Uterus (tissue), 4 donors: ENCODE data around the gene WNT9A. TPM values are rescaled to one million over a fixed set of nuclear protein-coding genes. Genes with fewer than 3 reads are reported as not detected.

Experiments
- DNase-seq, 2 donors: peaks; one replicate each; pipeline ENCODE4 v3.0.0-alpha.2; 2019 to 2020
- H3K27ac ChIP-seq, 2 donors: fragments of 200-600 bp; sonication (generic); 1 replicate in 1 of 2; 2 replicates in 1 of 2; pipeline ENCODE4 v1.5.1; 2016 to 2018
- H3K27me3 ChIP-seq, 2 donors: fragments of 200-600 bp; sonication (generic); one replicate each; pipeline ENCODE4 v1.5.1; 2018 to 2019; ENCODE audit warnings: control low read depth in 1 of 2
- H3K36me3 ChIP-seq, 2 donors: fragments of 200-600 bp; sonication (generic); one replicate each; pipeline ENCODE4 v1.5.1; 2019; ENCODE audit warnings: control low read depth in 1 of 2
- H3K4me1 ChIP-seq, 2 donors: fragments of 200-600 bp; sonication (generic); one replicate each; pipeline ENCODE4 v1.5.1; 2018 to 2019; ENCODE audit warnings: control low read depth in 1 of 2
- H3K4me3 ChIP-seq, 2 donors: fragments of 200-600 bp; sonication (generic); 1 replicate in 1 of 2; 2 replicates in 1 of 2; pipeline ENCODE4 v1.5.1; 2018 to 2019; ENCODE audit warnings: mild to moderate bottlenecking in 1 of 2
- H3K9me3 ChIP-seq, 2 donors: fragments of 200-600 bp; sonication (generic); one replicate each; pipeline ENCODE4 v1.5.1; 2019; ENCODE audit warnings: control low read depth in 1 of 2
- CTCF ChIP-seq, 4 experiments: fragments of 200-600 bp in 2 of 4; fragments of 450-650 bp in 2 of 4; sonication (generic) in 2 of 4; IDR thresholded peaks; one replicate each; pipeline ENCODE4 v1.5.1; 2016 to 2019; ENCODE audit warnings: antibody characterized with exemption in 4 of 4, mild to moderate bottlenecking in 2 of 4, moderate library complexity in 1 of 4
- POLR2A ChIP-seq, 2 donors: fragments of 450-650 bp; IDR thresholded peaks; one replicate each; pipeline ENCODE4 v1.6.1; 2016; ENCODE audit warnings: antibody characterized with exemption in 2 of 2, mild to moderate bottlenecking in 1 of 2, moderate library complexity in 1 of 2
- intact Hi-C: fragments of 100-400 bp; cut with DNase I; formaldehyde crosslinking; loops from one replicate; pipeline ENCODE4 v1.15.1; 2023; ENCODE audit warnings: low total_unique reads
- total RNA-seq, 4 donors: library from RNA; depleted of rRNA in 3 of 4; stranded (reverse); fragments of >200 nt in 3 of 4; gene quantifications; one replicate each; pipeline versions ENCODE4 v1.1.0 to v1.2.4, GENCODE V29; 2014 to 2023
- donor health status: DM: yes; HTN: yes; CAD: no.

The WNT9A gene
- total RNA-seq, 4 donors from 2014 or later, result 2.4 to 6.8 (median 4.4) TPM; not detected in 1

GRCh38 chr1:227928811-227929375 lies 18.8 kb downstream of the WNT9A start:
- no peaks in the 10 kb centered on the region for H3K4me1 ChIP-seq
- no peak overlapping the region for H3K27ac ChIP-seq
- intact Hi-C loops, result no loop called here

GRCh38 chr1:227927971-227928741 lies 19.6 kb downstream of the WNT9A start:
- H3K4me3 ChIP-seq, result no peak overlapping the region
- no peaks in the 10 kb centered on the region for H3K27me3 ChIP-seq
- H3K27ac ChIP-seq, result no peak overlapping the region
- H3K4me1 ChIP-seq, result no peaks in the 10 kb centered on the region
- intact Hi-C loops, result no loop called here
- no peaks in the 10 kb centered on the region for H3K36me3 ChIP-seq
- DNase-seq, result no peak
- no peaks in the 10 kb centered on the region for H3K9me3 ChIP-seq
- TF ChIP-seq CTCF (IDR thresholded peaks at IDR 0.05) (no peak), POLR2A (IDR thresholded peaks at IDR 0.05) (no peak)

More at GRCh38 chr1:227928811-227929375, 18.8 kb downstream of the WNT9A start:
- DNase-seq, result no peak
- Histone ChIP-seq H3K36me3 (no peaks in the 10 kb centered on the region), H3K9me3 (no peaks in the 10 kb centered on the region), H3K4me3 (no peak overlapping the region), H3K27me3 (no peaks in the 10 kb centered on the region)
- TF ChIP-seq POLR2A (IDR thresholded peaks at IDR 0.05) (no peak), CTCF (IDR thresholded peaks at IDR 0.05) (no peak)

- Histone ChIP-seq H3K27ac (no peak overlapping the region), H3K9me3 (no peaks in the 10 kb centered on the region), H3K27me3 (no peaks in the 10 kb centered on the region), H3K4me3 (no peak overlapping the region), H3K4me1 (no peaks in the 10 kb centered on the region), H3K36me3 (no peaks in the 10 kb centered on the region)
- no peak for DNase-seq
- TF ChIP-seq CTCF (IDR thresholded peaks at IDR 0.05) (no peak), POLR2A (IDR thresholded peaks at IDR 0.05) (no peak)
- intact Hi-C loops, result no loop called here
Measured at GRCh38 chr1:227926896-227927885, 20.5 kb downstream of the WNT9A start.

- TF ChIP-seq CTCF (IDR thresholded peaks at IDR 0.05) (no peak), POLR2A (IDR thresholded peaks at IDR 0.05) (no peak)
- Histone ChIP-seq H3K4me1 (no peaks in the 10 kb centered on the region), H3K9me3 (no peaks in the 10 kb centered on the region), H3K27me3 (no peaks in the 10 kb centered on the region), H3K27ac (no peak overlapping the region), H3K36me3 (no peaks in the 10 kb centered on the region), H3K4me3 (no peak overlapping the region)
- no peak for DNase-seq
- intact Hi-C loops, result no loop called here
Measured at GRCh38 chr1:227926216-227926791, 21.4 kb downstream of the WNT9A start.
